Subcutaneous adipose tissue (tissue), 4 donors: ENCODE data around the gene DTNBP1. TPM values are rescaled to one million over a fixed set of nuclear protein-coding genes. Genes with fewer than 3 reads are reported as not detected.

Source experiments
- total RNA-seq, 4 donors: library from RNA; depleted of rRNA; stranded (reverse); fragments of >200 nt; gene quantifications; one replicate each; pipeline ENCODE4 v1.1.0, GENCODE V29; 2016
- TF ChIP-seq, protein P1 (sequence below): fragments of 450-650 bp; IDR thresholded peaks from one replicate; pipeline ENCODE4 v1.5.1; 2016; ENCODE audit warnings: low read depth, mild to moderate bottlenecking, control low read depth, antibody characterized with exemption, moderate library complexity

DTNBP1 gene
- total RNA-seq, 4 donors from 2014 or later = 7.7 to 15.9 (median 12.5) TPM

- TF ChIP-seq, protein P1, sequence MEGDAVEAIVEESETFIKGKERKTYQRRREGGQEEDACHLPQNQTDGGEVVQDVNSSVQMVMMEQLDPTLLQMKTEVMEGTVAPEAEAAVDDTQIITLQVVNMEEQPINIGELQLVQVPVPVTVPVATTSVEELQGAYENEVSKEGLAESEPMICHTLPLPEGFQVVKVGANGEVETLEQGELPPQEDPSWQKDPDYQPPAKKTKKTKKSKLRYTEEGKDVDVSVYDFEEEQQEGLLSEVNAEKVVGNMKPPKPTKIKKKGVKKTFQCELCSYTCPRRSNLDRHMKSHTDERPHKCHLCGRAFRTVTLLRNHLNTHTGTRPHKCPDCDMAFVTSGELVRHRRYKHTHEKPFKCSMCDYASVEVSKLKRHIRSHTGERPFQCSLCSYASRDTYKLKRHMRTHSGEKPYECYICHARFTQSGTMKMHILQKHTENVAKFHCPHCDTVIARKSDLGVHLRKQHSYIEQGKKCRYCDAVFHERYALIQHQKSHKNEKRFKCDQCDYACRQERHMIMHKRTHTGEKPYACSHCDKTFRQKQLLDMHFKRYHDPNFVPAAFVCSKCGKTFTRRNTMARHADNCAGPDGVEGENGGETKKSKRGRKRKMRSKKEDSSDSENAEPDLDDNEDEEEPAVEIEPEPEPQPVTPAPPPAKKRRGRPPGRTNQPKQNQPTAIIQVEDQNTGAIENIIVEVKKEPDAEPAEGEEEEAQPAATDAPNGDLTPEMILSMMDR = no peak
These were observed 140.8 kb downstream of the DTNBP1 start for GRCh38 chr6:15522026-15522425.

GRCh38 chr6:15521582-15521981 is 141.2 kb downstream of the DTNBP1 start:
- TF ChIP-seq, protein P1 = no peak

DNA sequence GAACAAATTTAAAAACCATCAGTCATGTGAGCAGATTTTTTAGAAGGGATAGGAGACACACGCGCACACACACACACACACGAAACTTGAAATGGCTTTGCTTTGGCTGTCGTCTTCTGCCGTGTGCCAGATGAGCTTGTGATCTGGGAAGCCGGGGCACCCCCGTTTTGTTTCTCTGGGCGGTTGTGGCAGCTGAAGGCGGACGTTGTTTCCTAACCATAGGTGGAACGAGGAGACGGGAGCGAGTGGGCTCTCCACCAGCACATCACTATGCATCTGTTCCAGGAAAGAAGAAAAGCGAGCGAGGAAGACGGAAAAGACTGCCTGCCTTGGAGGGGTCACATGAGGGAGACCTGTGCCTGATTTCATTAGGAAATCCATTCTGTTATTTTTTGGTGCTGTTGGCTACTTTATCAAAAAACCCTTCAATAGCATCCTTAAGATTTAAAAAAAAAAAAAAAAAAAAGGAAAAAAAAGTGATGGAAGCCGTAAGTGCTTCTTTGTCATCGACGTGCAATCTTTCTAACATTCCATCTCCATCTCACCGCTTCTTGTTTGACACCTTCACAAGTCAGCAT is 142.1 kb downstream of the DTNBP1 start:
- TF ChIP-seq, protein P1 = no peak

GRCh38 chr6:15519681-15520080 is 143.1 kb downstream of the DTNBP1 start:
- TF ChIP-seq, protein P1 = no peak

GRCh38 chr6:15518878-15519277 is 143.9 kb downstream of the DTNBP1 start:
- TF ChIP-seq, protein P1 = no peak

GRCh38 chr6:15518057-15518456 is 144.8 kb downstream of the DTNBP1 start:
- TF ChIP-seq, protein P1 = no peak

- TF ChIP-seq, protein P1 = no peak
These were observed 145.2 kb downstream of the DTNBP1 start for GRCh38 chr6:15517600-15517999.
